HUES6 (cell line): ENCODE data around the gene CLEC14A.

Experiments used
- H3K27ac ChIP-seq: 2 replicates; pipeline ENCODE4 v1.7.0; 2013; ENCODE audit warnings: low read depth, mild to moderate bottlenecking, low read length, inconsistent platforms
- H3K27me3 ChIP-seq: 2 replicates; pipeline ENCODE4 v1.6.1; 2013; ENCODE audit warnings: low read length; ENCODE audit not compliant: control insufficient read depth, insufficient read depth
- H3K36me3 ChIP-seq: 2 replicates; pipeline ENCODE4 v1.6.1; 2013; ENCODE audit warnings: low read length; ENCODE audit not compliant: control insufficient read depth, insufficient read depth
- H3K4me1 ChIP-seq: 2 replicates; pipeline ENCODE4 v1.6.1; 2013; ENCODE audit warnings: low read length; ENCODE audit not compliant: control insufficient read depth, insufficient read depth
- H3K4me3 ChIP-seq: 2 replicates; pipeline ENCODE4 v1.5.1; 2013; ENCODE audit warnings: low read depth, low read length
- H3K9ac ChIP-seq: one replicate; pipeline ENCODE4 v1.6.1; 2013; ENCODE audit warnings: mild to moderate bottlenecking, low read length
- H3K9me3 ChIP-seq: 2 replicates; pipeline ENCODE4 v1.6.1; 2013; ENCODE audit warnings: low read depth, low read length; ENCODE audit not compliant: control insufficient read depth, insufficient read depth

The CLEC14A gene, protein sequence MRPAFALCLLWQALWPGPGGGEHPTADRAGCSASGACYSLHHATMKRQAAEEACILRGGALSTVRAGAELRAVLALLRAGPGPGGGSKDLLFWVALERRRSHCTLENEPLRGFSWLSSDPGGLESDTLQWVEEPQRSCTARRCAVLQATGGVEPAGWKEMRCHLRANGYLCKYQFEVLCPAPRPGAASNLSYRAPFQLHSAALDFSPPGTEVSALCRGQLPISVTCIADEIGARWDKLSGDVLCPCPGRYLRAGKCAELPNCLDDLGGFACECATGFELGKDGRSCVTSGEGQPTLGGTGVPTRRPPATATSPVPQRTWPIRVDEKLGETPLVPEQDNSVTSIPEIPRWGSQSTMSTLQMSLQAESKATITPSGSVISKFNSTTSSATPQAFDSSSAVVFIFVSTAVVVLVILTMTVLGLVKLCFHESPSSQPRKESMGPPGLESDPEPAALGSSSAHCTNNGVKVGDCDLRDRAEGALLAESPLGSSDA

DNA sequence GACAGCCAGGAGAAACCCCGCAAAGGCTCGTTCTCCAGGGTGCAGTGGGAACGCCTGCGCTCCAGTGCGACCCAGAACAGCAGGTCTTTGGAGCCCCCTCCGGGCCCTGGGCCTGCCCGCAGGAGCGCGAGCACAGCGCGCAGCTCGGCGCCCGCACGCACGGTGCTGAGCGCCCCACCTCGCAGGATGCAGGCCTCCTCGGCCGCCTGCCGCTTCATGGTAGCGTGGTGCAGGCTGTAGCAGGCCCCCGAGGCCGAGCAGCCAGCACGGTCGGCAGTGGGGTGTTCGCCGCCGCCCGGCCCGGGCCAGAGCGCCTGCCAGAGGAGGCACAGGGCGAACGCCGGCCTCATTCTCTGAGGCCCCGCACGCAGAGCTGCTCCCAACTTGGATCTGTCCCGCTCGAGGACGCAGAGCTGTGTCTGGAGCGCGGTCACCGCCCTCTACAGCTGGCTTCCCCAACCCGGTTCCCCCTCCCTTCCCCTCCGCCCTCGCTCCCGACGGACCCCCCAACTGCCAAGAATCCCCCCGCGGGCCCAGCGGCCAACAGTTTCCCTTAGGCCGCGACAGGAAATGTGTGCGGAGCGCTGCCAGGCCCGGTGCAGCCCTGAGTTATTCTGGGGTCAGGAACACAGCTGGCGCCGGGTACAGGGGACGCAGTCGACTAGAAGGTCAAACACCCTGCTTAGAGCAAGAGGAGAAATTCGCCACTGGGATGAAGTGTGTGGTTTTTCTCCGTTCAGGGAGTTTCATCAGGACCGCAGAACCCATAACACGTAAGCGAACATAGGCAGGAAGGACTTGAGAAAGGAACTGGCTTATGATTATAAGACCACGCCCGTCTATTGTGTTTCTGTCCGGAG is at the start of gene CLEC14A:
CLEC14A (minus strand) TSS at position 421 of the 860 bp plus-strand sequence; CDS start at position 350, 71 bp downstream.
- Histone ChIP-seq H3K4me1 (peaks cover 10% of the 10 kb centered on the region; the same call in 1 of the 2 replicates), H3K9me3 (no peaks in the 10 kb centered on the region), H3K27ac (no peak within 1 kb of the TSS), H3K27me3 (peaks cover 88% of the 10 kb centered on the region), H3K4me3 (peak within 1 kb of the TSS; percentile 69), H3K9ac (no peak within 1 kb of the TSS), H3K36me3 (no peaks in the 10 kb centered on the region)

DNA sequence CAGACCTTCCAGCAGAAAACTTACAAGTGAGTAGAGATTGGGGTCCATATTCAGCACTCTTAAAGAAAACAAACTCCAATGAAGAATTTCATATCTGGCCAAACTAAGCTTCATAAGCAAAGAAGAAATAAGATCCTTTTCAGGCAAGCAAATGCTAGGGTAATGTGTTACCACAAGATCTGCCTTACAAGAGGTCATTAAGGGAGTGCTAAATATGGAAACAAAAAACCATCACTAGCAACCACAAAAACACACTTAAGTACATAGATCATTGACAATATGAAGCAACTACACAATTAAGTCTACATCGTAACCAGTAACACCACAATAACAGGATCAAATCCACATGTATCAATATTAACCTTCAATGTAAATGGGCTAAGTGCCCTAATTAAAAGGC is 47.1 kb upstream of the CLEC14A start:
- Histone ChIP-seq H3K36me3 (no peaks in the 10 kb centered on the region), H3K27ac (no peak overlapping the region), H3K4me3 (no peak overlapping the region)

DNA sequence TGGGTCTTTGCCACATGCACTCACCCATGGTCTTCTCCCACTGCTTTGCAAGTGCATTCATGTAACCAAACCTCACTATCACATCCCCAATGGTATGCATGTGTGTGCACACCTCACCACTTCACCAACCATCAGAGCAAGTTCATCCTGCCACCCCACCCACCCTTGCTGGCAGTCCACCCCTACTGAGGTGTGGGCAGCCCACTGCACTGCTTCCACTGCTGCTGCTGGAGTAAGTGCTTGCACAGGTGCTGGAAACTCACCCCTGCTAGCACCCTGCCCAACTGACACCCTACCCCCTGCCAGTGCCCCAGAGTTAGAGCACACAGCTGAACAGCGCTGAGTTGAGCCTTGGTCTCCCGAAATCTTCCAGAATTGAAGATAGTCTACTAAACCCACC is 46.1 kb upstream of the CLEC14A start:
- H3K36me3 ChIP-seq, result no peaks in the 10 kb centered on the region
- no peak overlapping the region for H3K27ac ChIP-seq
- no peaks in the 10 kb centered on the region for H3K9me3 ChIP-seq
- H3K4me1 ChIP-seq, result no peaks in the 10 kb centered on the region
- no peak overlapping the region for H3K4me3 ChIP-seq
- peaks cover 33% of the 10 kb centered on the region for H3K27me3 ChIP-seq
- H3K9ac ChIP-seq, result no peak overlapping the region

More for the DNA sequence above, 47.1 kb upstream of the CLEC14A start:
- H3K4me1 ChIP-seq, result no peaks in the 10 kb centered on the region
- peaks cover 28% of the 10 kb centered on the region for H3K27me3 ChIP-seq
- no peaks in the 10 kb centered on the region for H3K9me3 ChIP-seq
- no peak overlapping the region for H3K9ac ChIP-seq

DNA sequence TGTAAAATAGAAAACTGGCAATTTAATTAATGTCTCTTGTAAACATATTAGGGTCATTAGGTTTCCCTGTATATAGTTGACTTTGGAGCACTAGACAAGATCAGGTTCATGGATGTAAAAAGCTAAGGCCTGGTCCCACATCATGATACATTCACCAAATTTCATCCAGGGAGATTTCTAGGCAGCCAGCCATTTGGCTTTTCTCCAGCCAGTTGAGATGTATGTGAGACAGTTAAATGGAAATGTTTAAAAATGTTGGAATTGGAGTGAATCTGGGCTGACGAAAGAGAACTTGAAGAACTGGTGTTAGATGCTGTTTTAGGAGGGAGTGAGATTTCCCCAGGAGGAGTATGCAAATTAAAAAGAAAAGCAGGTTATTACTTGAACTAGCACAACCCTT is 41.8 kb upstream of the CLEC14A start:
- Histone ChIP-seq H3K9me3 (no peaks in the 10 kb centered on the region), H3K36me3 (no peaks in the 10 kb centered on the region), H3K27me3 (peaks cover 30% of the 10 kb centered on the region), H3K4me3 (no peak overlapping the region), H3K27ac (no peak overlapping the region), H3K9ac (no peak overlapping the region), H3K4me1 (no peaks in the 10 kb centered on the region)

DNA sequence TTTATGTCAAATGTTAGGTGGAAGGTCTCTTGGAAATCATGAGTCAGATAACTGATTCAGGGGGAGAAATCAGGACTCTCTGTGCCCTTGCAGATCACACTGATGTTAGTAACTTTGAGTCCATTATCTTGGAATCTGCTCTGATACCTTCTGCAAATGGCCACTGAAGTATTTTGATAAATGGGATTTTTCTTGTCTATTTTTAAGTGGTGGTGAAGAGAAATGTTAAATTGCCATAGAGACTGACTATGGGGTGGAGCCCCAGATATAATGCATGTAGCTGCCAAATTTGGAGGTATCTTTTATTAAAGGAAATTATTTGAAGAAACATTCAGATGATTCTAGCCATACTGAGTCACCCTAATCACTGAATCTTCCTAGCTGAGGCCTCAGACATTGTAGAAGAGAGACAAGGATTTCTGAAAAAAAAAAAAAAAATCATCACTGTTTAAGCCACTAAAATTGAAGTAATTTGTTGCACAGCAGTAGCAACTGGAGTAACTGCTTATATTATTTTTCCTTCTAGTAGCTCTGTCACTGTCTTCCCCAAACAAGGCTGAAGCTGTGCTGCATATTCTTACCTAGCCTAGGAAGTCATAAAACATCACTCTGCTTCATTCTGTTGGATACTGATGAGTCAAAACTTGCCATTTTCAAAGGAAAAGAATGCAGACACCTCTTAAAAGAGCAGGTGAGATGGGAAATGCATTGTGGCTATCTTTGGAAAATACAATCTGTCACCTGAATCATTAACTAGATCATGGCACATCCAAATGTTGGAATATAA is 36.0 kb upstream of the CLEC14A start:
- Histone ChIP-seq H3K9ac (no peak overlapping the region), H3K36me3 (no peaks in the 10 kb centered on the region), H3K27ac (no peak overlapping the region), H3K9me3 (no peaks in the 10 kb centered on the region), H3K4me3 (no peak overlapping the region), H3K4me1 (no peaks in the 10 kb centered on the region), H3K27me3 (peaks cover 6% of the 10 kb centered on the region; the same call in 1 of the 2 replicates)

DNA sequence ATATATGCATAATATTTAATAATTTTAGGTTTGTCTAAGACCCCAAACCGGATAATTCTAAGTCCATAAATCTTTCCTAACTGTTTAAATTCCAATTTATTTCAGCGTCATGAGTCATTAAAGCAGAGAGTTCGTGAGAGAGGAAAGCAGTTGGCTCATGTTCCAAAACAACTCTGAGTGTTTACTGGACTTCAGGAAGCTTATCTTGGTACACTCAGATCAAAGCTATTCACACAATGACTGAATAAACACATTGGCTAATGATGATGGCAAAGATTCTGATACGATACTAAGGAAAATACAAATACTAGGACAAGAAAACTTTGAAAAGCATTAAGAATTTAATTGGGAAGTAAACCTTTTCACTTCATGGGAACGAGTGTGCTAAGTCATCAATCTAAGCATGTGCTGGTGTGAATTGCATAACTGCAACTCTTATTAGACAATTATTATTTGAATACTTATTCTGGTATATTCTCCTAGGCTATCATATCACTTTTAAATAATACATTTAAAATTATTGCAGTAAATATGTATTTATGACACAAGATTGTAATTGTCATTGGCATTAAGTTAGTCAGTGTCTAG is 34.8 kb upstream of the CLEC14A start:
- H3K4me3 ChIP-seq, result no peak overlapping the region
- no peaks in the 10 kb centered on the region for H3K9me3 ChIP-seq
- H3K9ac ChIP-seq, result no peak overlapping the region
- peaks cover 6% of the 10 kb centered on the region; the same call in 1 of the 2 replicates for H3K27me3 ChIP-seq
- no peak overlapping the region for H3K27ac ChIP-seq
- no peaks in the 10 kb centered on the region for H3K36me3 ChIP-seq
- no peaks in the 10 kb centered on the region for H3K4me1 ChIP-seq

DNA sequence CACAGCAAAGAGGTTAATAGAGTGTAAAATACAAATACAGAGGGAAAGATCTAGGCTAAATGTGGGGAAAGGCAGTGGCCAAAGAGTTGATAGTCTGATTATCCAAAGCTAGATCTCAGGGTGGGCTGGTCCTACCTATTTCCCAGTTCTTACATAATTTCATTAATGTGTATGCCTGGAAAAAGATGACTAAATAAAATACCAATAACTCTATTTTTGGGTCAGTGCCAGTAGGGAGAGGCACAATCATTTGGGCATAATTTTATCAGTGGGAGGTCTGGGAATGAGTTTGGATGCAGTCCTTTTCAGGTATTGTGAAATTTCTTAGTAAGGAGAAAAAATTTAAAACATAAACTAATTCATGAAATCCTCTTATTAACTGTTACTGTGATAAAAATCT is 30.6 kb upstream of the CLEC14A start:
- Histone ChIP-seq H3K4me1 (no peaks in the 10 kb centered on the region), H3K36me3 (no peaks in the 10 kb centered on the region), H3K27me3 (peaks cover 12% of the 10 kb centered on the region), H3K4me3 (no peak overlapping the region), H3K9me3 (no peaks in the 10 kb centered on the region), H3K9ac (no peak overlapping the region), H3K27ac (no peak overlapping the region)

DNA sequence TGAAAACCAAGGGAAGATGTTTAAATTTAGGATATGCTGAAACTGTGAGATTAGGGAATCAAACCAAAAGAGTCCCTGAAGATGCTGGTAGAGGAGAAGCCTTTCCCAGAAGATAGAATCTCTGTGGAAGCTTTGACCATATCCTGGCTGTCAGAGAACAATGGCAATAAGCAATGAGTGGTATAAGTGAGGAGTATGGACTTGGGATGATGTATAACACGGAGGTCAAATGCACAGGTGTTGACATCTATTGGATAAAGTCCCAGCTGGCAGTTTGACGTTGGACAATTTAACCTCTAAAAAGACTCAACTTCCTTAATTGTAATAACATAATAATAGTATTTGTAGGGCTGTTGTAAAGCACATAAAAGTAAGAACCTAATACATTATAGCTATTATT is 30.1 kb upstream of the CLEC14A start:
- H3K36me3 ChIP-seq, result no peaks in the 10 kb centered on the region
- H3K27ac ChIP-seq, result no peak overlapping the region
- H3K4me1 ChIP-seq, result no peaks in the 10 kb centered on the region
- no peaks in the 10 kb centered on the region for H3K9me3 ChIP-seq
- H3K9ac ChIP-seq, result no peak overlapping the region
- no peak overlapping the region for H3K4me3 ChIP-seq
- peaks cover 12% of the 10 kb centered on the region for H3K27me3 ChIP-seq

DNA sequence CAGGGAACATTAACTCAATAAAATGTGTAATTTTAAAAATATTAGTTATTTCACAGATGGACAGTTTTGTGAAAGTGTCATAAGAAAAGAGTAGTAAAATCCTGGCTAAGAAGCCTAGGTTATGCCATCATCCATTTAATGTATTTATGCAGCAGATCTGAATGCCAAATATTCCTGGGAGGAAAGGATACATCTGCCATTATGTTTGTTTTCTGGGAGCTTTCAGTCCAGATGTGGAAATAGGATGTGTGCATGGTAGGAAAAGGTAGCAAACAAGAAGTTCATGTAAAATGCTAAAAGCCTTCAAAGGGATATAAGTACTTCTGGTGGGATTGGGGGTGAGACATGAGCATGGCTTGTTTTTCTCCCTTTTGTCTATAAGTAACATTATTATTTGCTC is 27.0 kb upstream of the CLEC14A start:
- no peaks in the 10 kb centered on the region for H3K9me3 ChIP-seq
- H3K27ac ChIP-seq, result no peak overlapping the region
- H3K4me1 ChIP-seq, result no peaks in the 10 kb centered on the region
- no peak overlapping the region for H3K9ac ChIP-seq
- peaks cover 6% of the 10 kb centered on the region for H3K27me3 ChIP-seq
- no peak overlapping the region for H3K4me3 ChIP-seq
- no peaks in the 10 kb centered on the region for H3K36me3 ChIP-seq

DNA sequence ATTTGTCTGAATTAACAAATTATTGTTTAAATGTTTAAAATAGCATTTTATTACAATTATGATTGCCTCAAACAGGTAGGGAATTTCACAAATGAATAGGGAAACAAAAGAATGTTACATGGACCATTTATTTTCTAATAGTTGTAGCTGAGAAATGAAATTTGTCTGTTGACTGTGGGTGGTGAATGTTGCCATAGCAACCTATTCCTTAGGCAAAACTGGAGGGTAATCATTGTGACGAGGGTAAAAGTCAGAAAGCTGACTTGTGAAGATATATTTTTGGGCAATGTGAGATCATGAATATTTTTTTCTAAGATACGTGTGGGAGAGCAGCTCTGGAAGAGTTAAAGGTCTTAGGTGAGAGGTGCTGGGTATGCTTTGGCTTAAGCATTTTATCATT is 24.2 kb upstream of the CLEC14A start:
- no peaks in the 10 kb centered on the region for H3K4me1 ChIP-seq
- H3K9ac ChIP-seq, result no peak overlapping the region

More for the DNA sequence above, 24.2 kb upstream of the CLEC14A start:
- no peaks in the 10 kb centered on the region for H3K36me3 ChIP-seq
- H3K27me3 ChIP-seq, result peaks cover 13% of the 10 kb centered on the region
- H3K4me3 ChIP-seq, result no peak overlapping the region
- H3K9me3 ChIP-seq, result no peaks in the 10 kb centered on the region
- H3K27ac ChIP-seq, result no peak overlapping the region
